ENCODE results near the gene IGF1R. TPM values are rescaled to one million over a fixed set of nuclear protein-coding genes. Genes with fewer than 3 reads are reported as not detected.

The IGF1R gene
- total and polyA plus RNA-seq, 2 of the 8 experiments (the other 6 are each of a cell fraction or from before 2014, with no cell fraction given): 32.9 to 109 TPM

DNA sequence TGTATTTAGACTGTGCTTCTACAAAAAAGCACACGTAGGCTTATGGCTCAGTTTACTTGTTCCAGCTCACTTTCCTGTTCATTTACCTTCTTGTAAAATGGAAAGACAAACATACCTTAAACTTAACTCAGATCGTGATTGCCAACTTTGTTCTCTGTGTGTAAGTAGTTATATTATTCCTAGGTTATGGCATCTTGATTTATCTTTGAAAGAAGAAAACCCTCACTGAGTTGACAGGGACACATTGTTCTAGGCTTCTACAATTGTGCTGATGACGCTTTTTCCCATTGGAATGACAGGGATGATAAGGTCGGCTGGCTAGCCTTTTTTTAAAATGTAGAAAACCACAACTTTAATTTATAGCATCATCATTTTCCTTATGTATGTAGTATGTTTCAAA is 140.7 kb downstream of the IGF1R start (continued):
- TF ChIP-seq CHD7 (IDR thresholded peaks at IDR 0.05; ENCODE audit: insufficient replicate concordance, low read length) (no peak), CHD2 (IDR thresholded peaks at IDR 0.05; ENCODE audit: low read length) (no peak), EP300 (IDR thresholded peaks at IDR 0.05; ENCODE audit: borderline replicate concordance in 1 of 2, low read depth in 2 of 2, low read length in 2 of 2) (no peak), BRCA1 (IDR thresholded peaks at IDR 0.05; ENCODE audit: low read depth, low read length) (no peak), NANOG (IDR thresholded peaks at IDR 0.05; ENCODE audit: insufficient read depth, low read depth, low read length, poor library complexity, severe bottlenecking) (no peak), RXRA (IDR thresholded peaks at IDR 0.05; ENCODE audit: insufficient read depth, low read depth, low read length) (no peak), ASH2L (IDR thresholded peaks at IDR 0.05; ENCODE audit: low read length) (no peak), RNF2 (IDR thresholded peaks at IDR 0.05; ENCODE audit: borderline replicate concordance, low read depth, low read length, missing control alignments, poor library complexity, severe bottlenecking) (no peak), BCL11A (IDR thresholded peaks at IDR 0.05; ENCODE audit: low read depth in 2 of 2, low read length in 2 of 2) (no peak)
